Prostate gland (tissue), 2 donors: ENCODE results near the gene MIB2.

Experiments used
- POLR2A ChIP-seq: fragments of 450-650 bp; IDR thresholded peaks from one replicate; pipeline ENCODE4 v1.6.1; 2016; ENCODE audit warnings: antibody characterized with exemption, mild to moderate bottlenecking
- POLR2AphosphoS5 ChIP-seq: sonication (generic); formaldehyde crosslinking; IDR thresholded peaks from one replicate; pipeline ENCODE4 v1.6.1; 2017; ENCODE audit warnings: antibody characterized with exemption
- TF ChIP-seq, protein P1 (sequence below), 4 experiments: fragments of 200-600 bp in 2 of 4; fragments of 450-650 bp in 2 of 4; sonication (generic) in 2 of 4; IDR thresholded peaks; 1 replicate in 3 of 4; 2 replicates in 1 of 4; pipeline ENCODE4 v1.5.1; 2016 to 2019; ENCODE audit warnings: antibody characterized with exemption in 4 of 4, mild to moderate bottlenecking in 2 of 4, moderate library complexity in 2 of 4

DNA sequence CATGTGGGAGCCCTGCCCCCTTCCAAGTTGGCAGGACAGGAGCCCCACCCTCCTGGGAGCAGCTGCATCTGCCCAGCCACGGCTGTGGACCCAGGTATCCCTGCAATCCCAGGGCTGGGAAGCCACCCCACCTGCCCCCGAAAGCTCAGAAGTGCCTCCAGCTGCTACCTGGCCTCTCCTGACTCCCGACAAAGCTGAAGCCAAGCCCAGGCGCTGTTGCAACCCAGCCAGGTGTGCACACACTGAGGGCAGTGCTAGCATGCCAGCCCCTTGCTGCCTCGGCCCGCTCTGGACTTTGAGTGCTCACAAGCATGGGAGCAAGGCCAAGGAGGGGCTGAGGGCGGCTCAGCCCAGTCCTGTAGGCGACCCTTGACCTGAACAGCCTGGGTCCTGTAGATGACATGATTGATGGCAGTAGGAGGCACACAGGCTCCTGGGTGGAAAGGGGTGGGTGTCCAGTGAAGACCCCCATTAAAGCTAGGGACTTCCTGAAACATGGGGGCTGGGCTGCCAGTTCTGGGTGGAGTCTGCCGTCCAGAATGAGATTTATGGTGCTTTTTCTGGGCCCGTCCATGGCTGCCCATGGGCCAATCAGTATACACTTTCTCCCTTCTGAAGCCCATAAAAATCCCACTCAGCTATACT, 37.8 kb upstream of the MIB2 start:
- TF ChIP-seq, protein P1, sequence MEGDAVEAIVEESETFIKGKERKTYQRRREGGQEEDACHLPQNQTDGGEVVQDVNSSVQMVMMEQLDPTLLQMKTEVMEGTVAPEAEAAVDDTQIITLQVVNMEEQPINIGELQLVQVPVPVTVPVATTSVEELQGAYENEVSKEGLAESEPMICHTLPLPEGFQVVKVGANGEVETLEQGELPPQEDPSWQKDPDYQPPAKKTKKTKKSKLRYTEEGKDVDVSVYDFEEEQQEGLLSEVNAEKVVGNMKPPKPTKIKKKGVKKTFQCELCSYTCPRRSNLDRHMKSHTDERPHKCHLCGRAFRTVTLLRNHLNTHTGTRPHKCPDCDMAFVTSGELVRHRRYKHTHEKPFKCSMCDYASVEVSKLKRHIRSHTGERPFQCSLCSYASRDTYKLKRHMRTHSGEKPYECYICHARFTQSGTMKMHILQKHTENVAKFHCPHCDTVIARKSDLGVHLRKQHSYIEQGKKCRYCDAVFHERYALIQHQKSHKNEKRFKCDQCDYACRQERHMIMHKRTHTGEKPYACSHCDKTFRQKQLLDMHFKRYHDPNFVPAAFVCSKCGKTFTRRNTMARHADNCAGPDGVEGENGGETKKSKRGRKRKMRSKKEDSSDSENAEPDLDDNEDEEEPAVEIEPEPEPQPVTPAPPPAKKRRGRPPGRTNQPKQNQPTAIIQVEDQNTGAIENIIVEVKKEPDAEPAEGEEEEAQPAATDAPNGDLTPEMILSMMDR (IDR thresholded peaks at IDR 0.05) = no peak
- TF ChIP-seq POLR2A (no peak), POLR2AphosphoS5 (no peak)
